MM.1S (cell line): Measurements from ENCODE around the gene CCDC171.

Experiments
- DNase-seq: peaks from one replicate; pipeline ENCODE4 v3.0.0-alpha.2; 2015
- H2AFZ ChIP-seq: fragments of 300-600 bp; sonication (generic); 2 replicates; pipeline ENCODE4 v1.6.0; 2016; ENCODE audit warnings: antibody characterized with exemption, low read length
- H3F3A ChIP-seq: fragments of 300-600 bp; sonication (generic); 2 replicates; pipeline ENCODE4 v1.6.1; 2016; ENCODE audit warnings: mild to moderate bottlenecking, antibody characterized with exemption, low read length, moderate library complexity, mixed read lengths; ENCODE audit not compliant: insufficient read depth
- H3K27ac ChIP-seq: fragments of 300-600 bp; sonication (generic); 2 replicates; pipeline ENCODE4 v1.5.1; 2016; ENCODE audit warnings: mild to moderate bottlenecking, low read length
- H3K27me3 ChIP-seq: fragments of 300-600 bp; sonication (generic); replicated peaks from 2 replicates; pipeline ENCODE4 v1.6.0; 2016; ENCODE audit warnings: low read length; ENCODE audit not compliant: insufficient read depth
- H3K36me3 ChIP-seq: fragments of 300-600 bp; sonication (generic); replicated peaks from 2 replicates; pipeline ENCODE4 v1.6.1; 2016; ENCODE audit warnings: mild to moderate bottlenecking, low read length, mixed read lengths; ENCODE audit not compliant: insufficient read depth
- H3K4me1 ChIP-seq: fragments of 300-600 bp; sonication (generic); 2 replicates; pipeline ENCODE4 v1.6.1; 2016; ENCODE audit warnings: low read length, mixed read lengths
- H3K4me2 ChIP-seq: fragments of 300-600 bp; sonication (generic); 2 replicates; pipeline ENCODE4 v1.6.0; 2016; ENCODE audit warnings: low read depth, low read length
- H3K4me3 ChIP-seq: fragments of 300-600 bp; sonication (generic); 2 replicates; pipeline ENCODE4 v1.5.1; 2016; ENCODE audit warnings: low read length, mixed read lengths
- H3K79me2 ChIP-seq: fragments of 300-600 bp; sonication (generic); 2 replicates; pipeline ENCODE4 v1.6.1; 2016; ENCODE audit warnings: mixed run types, low read length, mixed read lengths
- H3K9ac ChIP-seq: fragments of 300-600 bp; sonication (generic); 2 replicates; pipeline ENCODE4 v1.6.1; 2016; ENCODE audit warnings: low read length, mixed read lengths
- H3K9me2 ChIP-seq: fragments of 300-600 bp; sonication (generic); replicated peaks from 2 replicates; pipeline ENCODE4 v1.6.1; 2016; ENCODE audit warnings: mild to moderate bottlenecking, low read length, mixed read lengths; ENCODE audit not compliant: insufficient read depth
- H3K9me3 ChIP-seq: fragments of 300-600 bp; sonication (generic); replicated peaks from 2 replicates; pipeline ENCODE4 v1.6.1; 2016; ENCODE audit warnings: mild to moderate bottlenecking, low read length, mixed read lengths; ENCODE audit not compliant: insufficient read depth
- H4K20me1 ChIP-seq: fragments of 300-600 bp; sonication (generic); 2 replicates; pipeline ENCODE4 v1.6.1; 2016; ENCODE audit warnings: mild to moderate bottlenecking, low read length, moderate library complexity, mixed read lengths; ENCODE audit not compliant: insufficient read depth
- EZH2 ChIP-seq: fragments of 300-600 bp; sonication (generic); optimal IDR thresholded peaks from 2 replicates; pipeline ENCODE3; 2017; ENCODE audit warnings: low read depth, mild to moderate bottlenecking, antibody characterized with exemption, low read length, mixed read lengths
- EZH2phosphoT487 ChIP-seq: fragments of 300-600 bp; sonication (generic); IDR thresholded peaks from 2 replicates; pipeline ENCODE4 v1.6.1; 2018; ENCODE audit warnings: antibody characterized with exemption, low read length
- TF ChIP-seq, protein P1 (sequence below): fragments of 300-600 bp; sonication (generic); IDR thresholded peaks from 2 replicates; pipeline ENCODE4 v1.5.1; 2016; ENCODE audit warnings: antibody characterized with exemption, low read length, mixed read lengths

CCDC171 gene

GRCh38 chr9:16000811-16001210 lies 448.0 kb downstream of the CCDC171 start:
- no peaks in the 10 kb centered on the region for H3K27me3 ChIP-seq
- no peak for DNase-seq
- no peaks in the 10 kb centered on the region for H3K4me1 ChIP-seq
- no peak overlapping the region for H2AFZ ChIP-seq
- H3K9me2 ChIP-seq: no peaks in the 10 kb centered on the region
- H3K4me3 ChIP-seq: no peak overlapping the region
- H3K9me3 ChIP-seq: no peaks in the 10 kb centered on the region
- H3K27ac ChIP-seq: no peak overlapping the region
- H4K20me1 ChIP-seq: no peaks in the 10 kb centered on the region
- H3K79me2 ChIP-seq: no peaks in the 10 kb centered on the region
- H3K9ac ChIP-seq: no peak overlapping the region
- no peaks in the 10 kb centered on the region for H3F3A ChIP-seq
- no peaks in the 10 kb centered on the region for H3K36me3 ChIP-seq
- TF ChIP-seq, protein P1, sequence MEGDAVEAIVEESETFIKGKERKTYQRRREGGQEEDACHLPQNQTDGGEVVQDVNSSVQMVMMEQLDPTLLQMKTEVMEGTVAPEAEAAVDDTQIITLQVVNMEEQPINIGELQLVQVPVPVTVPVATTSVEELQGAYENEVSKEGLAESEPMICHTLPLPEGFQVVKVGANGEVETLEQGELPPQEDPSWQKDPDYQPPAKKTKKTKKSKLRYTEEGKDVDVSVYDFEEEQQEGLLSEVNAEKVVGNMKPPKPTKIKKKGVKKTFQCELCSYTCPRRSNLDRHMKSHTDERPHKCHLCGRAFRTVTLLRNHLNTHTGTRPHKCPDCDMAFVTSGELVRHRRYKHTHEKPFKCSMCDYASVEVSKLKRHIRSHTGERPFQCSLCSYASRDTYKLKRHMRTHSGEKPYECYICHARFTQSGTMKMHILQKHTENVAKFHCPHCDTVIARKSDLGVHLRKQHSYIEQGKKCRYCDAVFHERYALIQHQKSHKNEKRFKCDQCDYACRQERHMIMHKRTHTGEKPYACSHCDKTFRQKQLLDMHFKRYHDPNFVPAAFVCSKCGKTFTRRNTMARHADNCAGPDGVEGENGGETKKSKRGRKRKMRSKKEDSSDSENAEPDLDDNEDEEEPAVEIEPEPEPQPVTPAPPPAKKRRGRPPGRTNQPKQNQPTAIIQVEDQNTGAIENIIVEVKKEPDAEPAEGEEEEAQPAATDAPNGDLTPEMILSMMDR: no peak
- no peak for TF ChIP-seq EZH2phosphoT487
- TF ChIP-seq EZH2: no peak
- no peak overlapping the region for H3K4me2 ChIP-seq

GRCh38 chr9:16001856-16002255 lies 449.0 kb downstream of the CCDC171 start:
- no peak overlapping the region for H2AFZ ChIP-seq
- no peaks in the 10 kb centered on the region for H4K20me1 ChIP-seq
- H3K36me3 ChIP-seq: no peaks in the 10 kb centered on the region
- H3K4me3 ChIP-seq: no peak overlapping the region
- H3K79me2 ChIP-seq: no peaks in the 10 kb centered on the region
- no peaks in the 10 kb centered on the region for H3K9me3 ChIP-seq
- no peaks in the 10 kb centered on the region for H3F3A ChIP-seq
- no peaks in the 10 kb centered on the region for H3K9me2 ChIP-seq
- no peak overlapping the region for H3K27ac ChIP-seq
- no peak overlapping the region for H3K4me2 ChIP-seq
- no peak for DNase-seq
- no peak overlapping the region for H3K9ac ChIP-seq
- no peak for TF ChIP-seq EZH2
- TF ChIP-seq EZH2phosphoT487: no peak
- TF ChIP-seq, protein P1: no peak
- H3K27me3 ChIP-seq: no peaks in the 10 kb centered on the region
- no peaks in the 10 kb centered on the region for H3K4me1 ChIP-seq

- Histone ChIP-seq H3K27me3 (no peaks in the 10 kb centered on the region), H3K9me3 (no peaks in the 10 kb centered on the region), H3K9me2 (no peaks in the 10 kb centered on the region), H3K4me1 (no peaks in the 10 kb centered on the region), H3K4me3 (no peak overlapping the region), H3K9ac (no peak overlapping the region), H3K79me2 (no peaks in the 10 kb centered on the region), H3K36me3 (no peaks in the 10 kb centered on the region), H2AFZ (no peak overlapping the region), H3F3A (no peaks in the 10 kb centered on the region), H3K27ac (no peak overlapping the region), H4K20me1 (no peaks in the 10 kb centered on the region), H3K4me2 (no peak overlapping the region)
- no peak for DNase-seq
- TF ChIP-seq EZH2: no peak
- TF ChIP-seq, protein P1: no peak
Observed at GRCh38 chr9:16002816-16003215, 450.0 kb downstream of the CCDC171 start.
